ENCODE results near the gene CLEC2A.

The CLEC2A gene

GRCh38 chr12:9909724-9910123, 22.4 kb downstream of the CLEC2A start:
- in situ Hi-C loops (cut with HindIII; ENCODE audit: low sequenced_read_pairs): no loop called here
- no peak for DNase-seq (ENCODE audit: low read depth, low spot score)
- TF ChIP-seq CTCF (IDR thresholded peaks at IDR 0.05; ENCODE audit: low read depth, low read length): no peak
- no peak overlapping the region for H3K4me3 ChIP-seq (ENCODE audit: low read depth, low read length)

- no peak for DNase-seq (ENCODE audit: low read depth, low spot score)
- TF ChIP-seq CTCF (IDR thresholded peaks at IDR 0.05; ENCODE audit: low read depth, low read length): no peak
- no peak overlapping the region for H3K4me3 ChIP-seq (ENCODE audit: low read depth, low read length)
- in situ Hi-C loops (cut with HindIII; ENCODE audit: low sequenced_read_pairs): no loop called here
Measured at GRCh38 chr12:9908350-9908749, 23.8 kb downstream of the CLEC2A start.

- no peak overlapping the region for H3K4me3 ChIP-seq (ENCODE audit: low read depth, low read length)
- DNase-seq (ENCODE audit: low read depth, low spot score): no peak
- TF ChIP-seq CTCF (IDR thresholded peaks at IDR 0.05; ENCODE audit: low read depth, low read length): no peak
- in situ Hi-C loops (cut with HindIII; ENCODE audit: low sequenced_read_pairs): no loop called here
Measured at GRCh38 chr12:9907769-9908168, 24.4 kb downstream of the CLEC2A start.

GRCh38 chr12:9906873-9907272, 25.3 kb downstream of the CLEC2A start:
- DNase-seq (ENCODE audit: low read depth, low spot score): no peak
- no peak overlapping the region for H3K4me3 ChIP-seq (ENCODE audit: low read depth, low read length)
- TF ChIP-seq CTCF (IDR thresholded peaks at IDR 0.05; ENCODE audit: low read depth, low read length): no peak
- in situ Hi-C loops (cut with HindIII; ENCODE audit: low sequenced_read_pairs): no loop called here

- no peak for TF ChIP-seq CTCF (IDR thresholded peaks at IDR 0.05; ENCODE audit: low read depth, low read length)
- no peak for DNase-seq (ENCODE audit: low read depth, low spot score)
- in situ Hi-C loops (cut with HindIII; ENCODE audit: low sequenced_read_pairs): no loop called here
- no peak overlapping the region for H3K4me3 ChIP-seq (ENCODE audit: low read depth, low read length)
Measured at GRCh38 chr12:9902539-9903228, 29.5 kb downstream of the CLEC2A start.

- DNase-seq (ENCODE audit: low read depth, low spot score): no peak
- in situ Hi-C loops (cut with HindIII; ENCODE audit: low sequenced_read_pairs): no loop called here
Measured at GRCh38 chr12:9900930-9901329, 31.2 kb downstream of the CLEC2A start.

More at GRCh38 chr12:9900930-9901329, 31.2 kb downstream of the CLEC2A start:
- H3K4me3 ChIP-seq (ENCODE audit: low read depth, low read length): no peak overlapping the region
- TF ChIP-seq CTCF (IDR thresholded peaks at IDR 0.05; ENCODE audit: low read depth, low read length): no peak

All from astrocyte of the spinal cord (primary cell).